IMR-90 (cell line): ENCODE measurements around the gene UBA52.

Experiments
- BHLHE40 ChIP-seq: fragments of 150-350 bp; IDR thresholded peaks from 2 replicates; pipeline ENCODE4 v1.6.1; 2016; ENCODE audit warnings: mild to moderate bottlenecking, low read depth, low read length
- CEBPB ChIP-seq: IDR thresholded peaks from 2 replicates; pipeline ENCODE4 v1.6.1; 2012; ENCODE audit warnings: low read depth, low read length, improper control_type of control experiment
- CTCF ChIP-seq: conservative IDR thresholded peaks from 2 replicates; pipeline ENCODE4 v1.5.1; 2012; ENCODE audit warnings: mild to moderate bottlenecking, low read depth, low read length, improper control_type of control experiment
- MAZ ChIP-seq: IDR thresholded peaks from 2 replicates; pipeline ENCODE4 v1.6.1; 2012; ENCODE audit warnings: low read depth, mild to moderate bottlenecking, low read length, improper control_type of control experiment, moderate library complexity, borderline replicate concordance
- POLR2A ChIP-seq: IDR thresholded peaks from 2 replicates; pipeline ENCODE4 v1.6.1; 2012; ENCODE audit warnings: mild to moderate bottlenecking, low read depth, low read length

GRCh38 chr19:18620902-18621301 is 49.2 kb downstream of the UBA52 start:
- TF ChIP-seq CTCF (no peak), MAZ (no peak), CEBPB (no peak), BHLHE40 (no peak), POLR2A (no peak)
